HG03457 (cell line): Measurements from ENCODE around the gene MYBPC2.

Experiments
- ATAC-seq: cut with Tn5 transposase; IDR thresholded peaks from one replicate; pipeline ENCODE4 v1.9.1; 2021; ENCODE audit warnings: moderate number of reproducible peaks; ENCODE audit not compliant: unreplicated experiment

The MYBPC2 gene

GRCh38 chr19:50513746-50514345 lies 81.2 kb downstream of the MYBPC2 start, which contains the start of gene ASPDH:
Gene ASPDH (minus strand): TSS chr19:50513913. CDS start chr19:50513823, 90 bp downstream.
- ATAC-seq = no peak

- no peak for ATAC-seq
Measured at GRCh38 chr19:50514346-50515167, 81.9 kb downstream of the MYBPC2 start.

GRCh38 chr19:50515168-50515561 lies 82.5 kb downstream of the MYBPC2 start:
- no peak for ATAC-seq
